Activated gamma-delta T cell treated with Interleukin-2 at 50 U/mL for 16 hours (primary cell): ENCODE data around the gene MTRF1L.

Experiments
- DNase-seq: peaks from one replicate; pipeline ENCODE4 v3.0.0-alpha.2; 2020

MTRF1L gene

GRCh38 chr6:153002613-153003365, at the start of gene MTRF1L:
Gene MTRF1L, minus strand, starts transcription at chr6:153002709. Its CDS starts 24 bp downstream, at chr6:153002685.
- peak; percentile 78 for DNase-seq

- no peak for DNase-seq
These were observed 49.3 kb upstream of the MTRF1L start for GRCh38 chr6:153051801-153052200.

GRCh38 chr6:153048631-153049030, 46.1 kb upstream of the MTRF1L start:
- no peak for DNase-seq

- DNase-seq, result no peak
These were observed 44.9 kb upstream of the MTRF1L start for GRCh38 chr6:153047386-153047785.

GRCh38 chr6:153045271-153045670, 42.8 kb upstream of the MTRF1L start:
- no peak for DNase-seq

GRCh38 chr6:153044295-153044694, 41.8 kb upstream of the MTRF1L start:
- no peak for DNase-seq

- DNase-seq, result no peak
These were observed 41.2 kb upstream of the MTRF1L start for GRCh38 chr6:153043719-153044118.

GRCh38 chr6:153038378-153039057, 36.0 kb upstream of the MTRF1L start:
- DNase-seq, result no peak

- no peak for DNase-seq
These were observed 31.6 kb upstream of the MTRF1L start for GRCh38 chr6:153034139-153034538.

- no peak for DNase-seq
These were observed 29.9 kb upstream of the MTRF1L start for GRCh38 chr6:153032255-153032882.

- DNase-seq, result no peak
These were observed 28.9 kb upstream of the MTRF1L start for GRCh38 chr6:153031335-153031955.

GRCh38 chr6:153028963-153029362, 26.5 kb upstream of the MTRF1L start:
- no peak for DNase-seq

GRCh38 chr6:153028286-153028685, 25.8 kb upstream of the MTRF1L start:
- no peak for DNase-seq

- DNase-seq, result no peak
These were observed 25.0 kb upstream of the MTRF1L start for GRCh38 chr6:153027480-153027879.

GRCh38 chr6:153024709-153025017, 22.2 kb upstream of the MTRF1L start:
- DNase-seq, result no peak

- peak; percentile 26 for DNase-seq
These were observed 21.6 kb upstream of the MTRF1L start for GRCh38 chr6:153023977-153024708.

GRCh38 chr6:153018355-153018754, 15.8 kb upstream of the MTRF1L start:
- no peak for DNase-seq

GRCh38 chr6:153016846-153017245, 14.3 kb upstream of the MTRF1L start:
- DNase-seq, result no peak

- no peak for DNase-seq
These were observed 12.7 kb upstream of the MTRF1L start for GRCh38 chr6:153015094-153015640.

- DNase-seq, result no peak
These were observed 10.9 kb upstream of the MTRF1L start for GRCh38 chr6:153013438-153013837.

GRCh38 chr6:153012856-153013255, 10.3 kb upstream of the MTRF1L start:
- DNase-seq, result no peak

- DNase-seq, result no peak
These were observed 819 bp upstream of the MTRF1L start for GRCh38 chr6:153003366-153003690.
